CD4-positive, alpha-beta T cell treated with Interleukin-21 for 1 hour (primary cell): ENCODE measurements around the gene MAGI2.
"Not testable (repeated sequence)": the region's sequence is repeated elsewhere in the genome, so short reads cannot be mapped to it uniquely, and the experiment has no call there.

ENCODE experiments used
- DNase-seq: peaks from one replicate; pipeline ENCODE4 v3.0.0-alpha.2; 2020

MAGI2 gene

DNA sequence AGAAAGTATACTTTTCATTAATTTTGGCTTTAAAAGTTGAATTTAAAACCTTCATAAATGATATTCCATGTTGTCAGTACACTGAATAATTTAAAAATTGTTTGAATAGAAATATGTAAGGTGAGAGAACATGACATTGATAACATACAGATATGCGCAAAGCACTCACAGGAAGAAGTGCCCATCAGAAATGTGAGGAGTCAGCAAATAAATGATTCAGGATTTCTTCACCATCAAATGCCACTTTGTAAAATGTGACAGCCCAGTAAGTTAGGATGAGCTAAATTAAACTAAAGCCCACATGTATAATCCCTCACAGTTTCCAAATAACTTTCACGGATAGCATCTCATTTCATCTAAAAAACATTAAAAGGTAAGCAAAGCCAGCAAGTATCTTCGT is 417.6 kb downstream of the MAGI2 start:
- DNase-seq, result no peak

DNA sequence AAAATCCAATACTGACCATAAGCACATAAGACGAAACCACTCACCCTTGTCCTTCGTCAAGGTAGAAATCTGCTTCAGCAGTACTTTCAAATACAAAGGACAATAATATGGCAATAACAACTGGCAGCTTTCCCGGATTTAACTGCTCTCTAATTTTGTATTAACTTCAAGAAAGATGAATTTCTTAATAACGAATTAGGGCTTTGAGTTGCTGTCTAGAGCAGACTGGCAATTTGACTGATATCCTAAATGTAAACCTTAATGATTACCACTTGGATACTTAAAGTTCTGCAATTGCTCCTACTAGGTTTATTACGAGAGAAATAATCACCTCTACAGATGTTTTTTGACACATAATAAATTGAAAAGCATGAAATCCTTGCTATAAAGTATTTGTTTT is 418.7 kb downstream of the MAGI2 start:
- no peak for DNase-seq

DNA sequence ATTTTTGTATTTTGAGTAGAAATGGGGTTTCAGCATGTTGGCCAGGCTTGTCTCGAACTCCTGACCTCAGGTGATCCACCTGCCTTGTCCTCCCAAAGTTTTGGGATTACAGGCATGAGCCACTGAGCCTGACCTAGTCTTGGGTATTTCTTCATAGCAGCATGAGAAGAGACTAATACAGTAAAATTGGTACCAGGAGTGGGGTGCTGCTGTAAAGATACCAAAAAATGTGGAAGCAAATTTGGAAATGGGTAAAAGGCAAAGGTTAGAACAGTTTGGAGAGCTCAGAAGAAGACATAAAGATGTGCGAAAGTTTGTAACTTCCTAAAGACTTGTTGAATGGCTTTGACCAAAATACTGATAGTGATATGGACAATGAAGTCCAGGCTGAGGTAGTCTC is 433.8 kb downstream of the MAGI2 start:
- DNase-seq, result not testable (repeated sequence)

DNA sequence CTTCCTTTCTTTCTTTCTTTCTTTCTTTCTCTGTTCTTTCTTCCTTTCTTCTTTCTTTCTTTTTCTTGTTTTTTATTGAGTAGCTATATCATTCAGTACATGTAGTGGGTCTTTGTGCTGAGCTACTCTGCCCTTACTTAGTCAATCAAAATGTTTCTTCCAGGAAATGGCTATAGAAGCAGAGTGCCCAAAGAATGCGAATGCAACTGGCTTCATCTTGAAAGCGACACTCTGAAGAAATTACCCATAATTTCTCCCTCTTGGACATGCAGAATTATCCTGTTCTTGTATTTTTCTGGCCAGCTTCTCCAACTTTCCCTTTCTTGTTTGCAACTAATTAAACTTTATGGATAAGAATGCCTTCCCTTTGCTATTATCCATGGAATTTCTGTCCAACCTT is 441.5 kb downstream of the MAGI2 start:
- no peak for DNase-seq

DNA sequence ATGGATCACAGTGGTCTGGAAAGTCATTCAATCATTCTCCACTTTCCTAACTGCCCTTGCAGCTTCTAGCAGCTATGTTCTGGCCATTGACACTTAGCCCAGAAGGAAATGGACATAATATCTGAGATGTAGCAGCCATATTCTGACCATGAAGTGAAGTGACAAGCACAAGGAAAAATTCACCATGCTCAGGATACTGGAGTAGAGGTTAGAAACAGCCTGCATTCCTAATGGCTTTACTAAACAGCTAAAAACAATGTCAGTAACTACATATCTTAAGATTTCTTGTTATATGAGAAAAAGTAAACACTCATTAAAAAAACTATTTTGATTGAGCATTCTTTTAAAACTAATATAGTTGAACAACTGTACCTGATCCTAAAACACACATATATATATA is 443.8 kb downstream of the MAGI2 start:
- no peak for DNase-seq

DNA sequence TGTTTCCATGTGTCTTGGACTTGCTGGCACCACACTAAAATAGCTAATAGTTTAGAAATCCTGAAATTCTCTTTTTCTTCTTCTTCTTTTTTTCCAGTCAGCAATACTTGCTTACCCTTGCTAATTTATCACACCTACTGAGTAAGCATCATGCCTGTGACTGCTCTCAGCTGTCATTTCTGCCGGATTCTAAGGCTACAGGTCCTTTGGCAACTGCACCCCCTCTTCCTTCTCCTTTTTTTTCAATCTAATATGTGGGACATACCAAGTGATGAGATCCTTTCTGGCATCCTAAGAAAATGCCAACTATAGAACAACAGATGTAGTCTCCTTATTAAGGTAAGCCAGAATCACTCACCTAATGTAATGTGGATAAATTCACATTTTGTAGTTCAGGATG is 444.7 kb downstream of the MAGI2 start:
- no peak for DNase-seq

DNA sequence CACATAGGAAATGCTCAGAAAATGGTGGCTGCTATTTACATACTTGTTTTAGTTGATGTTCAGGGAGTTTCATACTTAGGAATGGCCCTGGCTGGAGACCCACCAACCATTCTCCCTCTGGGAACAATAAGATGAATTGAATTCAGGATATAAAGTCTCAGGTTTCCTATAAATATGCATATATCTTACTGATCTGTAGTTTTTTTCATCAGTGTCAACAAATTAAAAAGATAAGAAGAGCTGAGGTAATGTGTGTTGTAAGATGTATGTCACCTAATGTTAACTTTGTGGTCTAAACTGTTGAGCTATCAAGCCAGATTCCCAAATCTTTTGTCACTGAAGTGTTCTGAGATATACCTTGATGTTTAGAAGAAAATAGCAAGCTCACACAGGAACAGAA is 457.5 kb downstream of the MAGI2 start:
- no peak for DNase-seq

DNA sequence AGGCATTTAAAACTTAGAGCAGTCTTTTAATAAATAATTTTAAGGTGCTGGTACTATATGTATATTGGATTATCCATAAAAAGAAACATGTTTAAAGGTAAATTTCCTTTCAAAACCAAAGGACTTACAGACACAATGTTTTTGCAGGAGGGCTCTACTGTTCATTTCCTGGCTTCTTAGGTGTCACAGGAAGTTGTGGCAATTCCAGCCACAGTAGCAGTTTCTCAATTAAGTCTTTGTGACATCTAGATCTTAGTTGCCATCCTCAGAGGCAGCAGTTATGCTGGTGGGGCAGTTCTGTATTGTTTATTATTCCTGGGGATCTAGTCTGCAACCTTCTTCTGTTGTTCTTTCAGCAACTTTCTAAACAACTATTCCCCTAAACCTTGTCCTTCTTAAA is 460.1 kb downstream of the MAGI2 start:
- DNase-seq, result no peak

DNA sequence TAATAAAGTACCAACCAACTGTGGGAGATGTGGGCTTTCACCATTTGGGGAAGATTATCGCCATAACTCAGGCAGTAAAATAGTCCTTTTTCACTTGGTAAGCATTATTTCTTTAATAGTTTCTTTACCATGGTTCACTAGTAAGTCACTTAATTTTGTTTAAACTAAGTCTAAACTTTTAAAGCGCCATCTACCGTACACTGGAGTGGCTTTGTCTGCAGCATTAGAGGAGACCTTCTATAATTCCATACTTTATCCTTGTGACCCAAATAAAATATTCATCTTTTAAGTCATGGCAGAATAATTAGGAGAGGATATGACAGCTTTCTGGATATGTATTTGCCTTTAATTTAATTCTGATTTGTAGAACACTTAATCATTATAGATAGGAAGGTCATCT is 468.0 kb downstream of the MAGI2 start:
- DNase-seq, result no peak

DNA sequence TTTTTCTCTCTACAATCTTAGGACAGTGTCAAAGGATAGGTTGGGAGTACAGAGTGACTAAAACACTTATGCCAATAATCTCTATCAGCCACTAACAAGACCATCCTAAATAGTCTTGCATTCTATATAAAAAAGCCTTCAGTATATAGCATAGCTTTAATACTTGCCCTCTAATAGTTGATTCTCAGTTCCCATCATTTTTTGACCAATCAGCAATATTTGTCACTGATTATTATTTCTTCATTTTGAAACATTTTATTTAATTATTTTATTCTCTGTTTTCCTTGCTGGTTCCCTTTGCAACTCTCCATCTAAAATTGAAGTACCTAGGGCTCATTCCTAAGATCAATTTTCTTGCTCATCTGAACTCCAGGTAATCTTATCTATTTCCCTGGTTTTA is 470.0 kb downstream of the MAGI2 start:
- DNase-seq, result no peak

DNA sequence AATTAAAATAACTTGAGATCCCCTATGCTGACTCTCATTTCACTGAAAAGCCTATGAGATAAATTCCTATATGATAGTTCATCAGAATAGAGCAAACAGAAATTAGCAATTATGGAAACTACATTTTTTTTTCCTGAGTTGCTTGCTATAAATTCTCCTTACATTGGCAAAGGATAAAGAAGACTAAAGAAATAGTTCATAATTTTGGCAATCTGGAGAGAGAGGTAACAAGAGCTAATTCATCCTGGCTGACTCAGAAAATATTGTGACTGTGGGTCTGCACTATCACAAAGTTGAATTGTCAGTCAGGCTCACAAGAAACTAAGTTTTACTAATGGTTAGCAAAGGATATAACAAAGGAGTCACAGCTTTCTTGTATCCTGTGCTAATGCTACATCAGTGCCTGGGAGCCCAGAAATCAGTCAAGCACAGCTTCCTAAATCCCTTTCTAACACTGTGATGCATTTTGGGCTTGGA is 483.0 kb downstream of the MAGI2 start:
- no peak for DNase-seq

DNA sequence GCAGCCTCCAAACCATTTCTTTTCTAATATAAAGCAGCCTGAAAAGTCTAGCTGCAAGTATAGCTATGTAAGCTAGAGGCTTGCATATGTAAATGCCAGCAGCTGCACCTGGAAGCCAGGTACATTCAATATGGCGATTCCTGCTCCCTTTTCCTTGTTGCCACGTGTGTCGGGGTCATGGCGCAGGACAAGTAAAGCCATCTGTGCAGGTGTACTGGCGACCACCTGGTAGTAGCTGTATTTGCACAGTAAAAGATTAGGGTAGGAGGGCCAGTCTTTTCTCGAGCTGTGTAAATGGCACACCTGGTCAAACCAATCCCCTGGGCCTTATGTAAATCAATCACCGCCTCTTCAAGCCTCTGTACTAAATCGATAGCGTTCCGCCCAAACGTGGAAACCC is 484.5 kb downstream of the MAGI2 start:
- no peak for DNase-seq

DNA sequence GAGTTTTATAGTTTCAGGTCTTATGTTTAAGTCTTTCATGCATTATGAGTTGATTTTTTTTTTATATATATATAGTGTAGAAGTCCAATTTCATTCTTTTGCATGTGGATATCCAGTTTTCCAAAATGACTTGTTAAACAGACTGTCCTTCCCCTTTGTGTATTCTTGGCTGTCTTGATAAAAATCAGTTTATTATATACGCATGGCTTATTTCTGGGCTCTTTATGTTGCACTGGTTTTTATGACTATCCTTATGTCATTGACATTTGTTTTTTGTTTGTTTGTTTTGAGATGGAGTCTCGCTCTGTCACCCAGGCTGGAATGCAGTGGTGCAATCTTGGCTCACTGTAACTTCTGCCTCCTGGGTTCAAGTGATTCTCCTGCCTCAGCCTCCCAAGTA is 485.9 kb downstream of the MAGI2 start:
- DNase-seq, result not testable (repeated sequence)

DNA sequence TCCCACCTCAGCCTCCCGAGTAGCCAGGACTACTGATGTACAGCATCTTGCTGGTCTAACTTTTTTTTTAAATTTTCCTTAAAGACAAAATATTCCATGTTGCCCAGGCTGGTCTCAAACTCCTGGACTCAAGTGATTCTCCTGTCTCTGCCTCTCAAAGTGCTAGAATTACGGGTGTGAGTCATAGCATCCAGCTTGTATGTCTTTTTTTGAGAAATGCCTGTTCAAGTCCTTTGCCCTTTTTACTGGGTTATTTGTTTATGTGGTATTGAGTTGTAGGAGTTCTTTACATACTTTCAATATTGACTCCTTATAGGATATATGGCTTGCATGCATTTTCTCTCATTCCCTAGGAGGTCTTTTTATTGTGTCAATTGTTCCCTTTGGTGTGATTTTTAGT is 486.4 kb downstream of the MAGI2 start:
- DNase-seq, result no peak

DNA sequence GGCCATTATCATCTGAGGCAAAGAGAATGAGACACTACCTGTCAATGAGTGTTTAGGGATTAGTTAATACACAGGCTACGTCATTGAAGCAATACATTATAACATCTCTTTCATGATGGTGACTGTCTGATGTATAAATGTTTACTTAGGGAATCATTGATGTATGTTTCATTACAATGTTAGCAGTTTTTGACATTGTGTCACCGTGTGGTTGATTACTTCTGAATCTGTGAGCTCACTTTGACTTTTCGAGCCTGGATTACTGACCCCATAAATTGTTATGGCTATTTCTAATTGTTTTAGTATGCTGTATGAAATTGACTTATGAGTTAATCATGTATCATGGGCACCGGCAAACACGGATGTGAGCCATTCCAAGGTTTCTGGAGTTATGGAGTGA is 494.0 kb downstream of the MAGI2 start:
- DNase-seq, result no peak

DNA sequence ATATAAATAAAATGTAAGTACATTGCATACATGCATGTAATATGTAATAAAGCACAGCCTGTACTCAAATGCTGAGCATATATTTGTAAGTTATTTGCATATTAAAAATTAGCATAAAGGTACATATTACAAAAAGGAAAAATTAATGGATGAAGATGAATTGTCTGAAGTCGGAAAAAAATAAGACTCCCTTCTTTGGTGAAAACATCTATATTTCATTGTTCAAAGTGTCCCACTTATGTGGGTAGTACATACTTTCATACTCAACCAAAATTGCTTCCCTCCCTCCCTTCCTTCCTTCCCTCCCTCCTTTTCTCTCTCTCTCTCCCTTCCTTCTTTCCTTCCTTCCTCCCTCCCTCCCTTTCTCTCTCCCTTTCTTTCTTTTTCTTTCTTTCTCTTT is 498.1 kb downstream of the MAGI2 start:
- no peak for DNase-seq

DNA sequence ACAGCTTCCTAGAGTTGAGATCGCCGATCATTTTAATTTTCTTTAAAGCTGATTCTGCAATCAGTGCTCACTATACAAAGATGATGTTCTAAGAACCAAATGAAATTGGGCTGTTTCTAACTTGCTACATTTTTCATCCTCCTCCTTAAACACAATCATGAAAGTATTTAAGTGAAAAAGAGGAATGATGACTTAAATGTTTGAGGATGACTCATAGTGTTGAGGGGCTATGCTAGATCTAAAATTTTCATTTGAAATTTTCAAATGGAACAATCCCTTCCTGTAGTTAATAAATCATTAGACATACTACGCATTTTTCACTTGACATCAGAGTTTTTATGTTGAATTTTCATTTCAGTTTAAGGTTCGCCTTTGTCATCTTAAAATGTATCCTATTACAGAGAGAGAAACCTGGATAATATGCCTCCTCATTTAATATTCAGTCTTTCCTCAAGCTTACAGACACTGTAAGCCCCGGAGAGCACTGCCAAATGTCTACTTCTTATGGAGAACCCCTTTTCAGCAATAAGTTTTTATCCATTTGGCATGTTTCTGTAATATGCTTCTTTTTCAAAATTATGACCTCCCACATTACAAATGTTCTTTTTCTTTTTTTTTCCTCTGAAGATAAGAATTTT is 499.6 kb downstream of the MAGI2 start:
- DNase-seq, result no peak

DNA sequence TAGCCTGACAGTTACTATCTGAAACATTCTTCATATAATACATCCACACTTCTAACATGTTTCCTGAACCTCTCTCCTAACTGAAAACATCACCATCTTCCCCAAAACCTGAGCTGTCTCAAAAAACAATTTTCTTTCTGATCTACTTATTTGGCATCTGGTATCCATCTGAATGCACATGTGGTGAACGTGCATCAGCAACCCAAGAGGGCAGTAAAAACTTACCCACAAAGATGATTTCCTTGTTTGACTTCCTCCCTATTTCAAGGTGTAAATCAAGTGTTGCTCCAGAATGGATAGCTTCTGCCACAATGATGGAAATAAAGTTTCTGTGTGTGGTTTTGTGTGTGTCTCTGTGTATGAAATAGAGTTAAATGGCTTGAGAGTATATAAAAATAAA is 500.4 kb downstream of the MAGI2 start:
- no peak for DNase-seq

DNA sequence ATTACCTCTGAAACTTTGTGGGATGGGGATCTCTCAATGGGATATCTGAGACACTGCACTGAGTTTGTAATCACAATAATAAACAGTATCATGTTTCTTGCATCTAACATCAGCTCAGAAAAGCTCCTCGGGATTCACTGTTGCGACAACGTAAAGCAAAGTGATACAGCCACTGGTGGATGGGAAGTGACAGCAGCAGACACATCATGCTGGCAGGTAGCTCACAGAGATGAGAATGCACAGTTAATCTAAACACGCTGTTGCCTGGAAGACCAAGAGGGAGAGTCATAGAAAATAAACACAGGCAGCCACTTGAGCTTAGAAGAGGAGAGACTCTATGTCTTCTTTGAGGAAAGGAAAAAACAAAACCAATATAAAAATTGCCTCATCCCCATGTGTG is 513.8 kb downstream of the MAGI2 start:
- DNase-seq, result no peak

DNA sequence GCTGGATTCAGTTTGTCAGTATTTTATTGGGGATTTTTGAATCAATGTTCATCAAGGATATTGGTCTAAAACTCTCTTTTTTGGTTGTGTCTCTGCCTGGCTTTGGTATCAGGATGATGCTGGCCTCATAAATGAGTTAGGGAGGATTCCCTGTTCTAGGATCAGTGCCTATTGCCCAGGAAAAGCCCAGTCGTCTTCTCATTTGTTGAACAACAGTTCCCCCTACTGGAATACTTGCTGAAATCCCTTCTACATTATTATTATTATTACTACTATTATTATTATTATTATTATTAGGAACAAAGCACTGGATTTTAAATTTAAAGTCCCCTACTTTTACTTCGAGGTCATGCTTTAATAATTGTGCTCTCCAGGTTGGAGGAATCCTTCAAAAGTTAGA is 528.9 kb downstream of the MAGI2 start:
- DNase-seq, result no peak

DNA sequence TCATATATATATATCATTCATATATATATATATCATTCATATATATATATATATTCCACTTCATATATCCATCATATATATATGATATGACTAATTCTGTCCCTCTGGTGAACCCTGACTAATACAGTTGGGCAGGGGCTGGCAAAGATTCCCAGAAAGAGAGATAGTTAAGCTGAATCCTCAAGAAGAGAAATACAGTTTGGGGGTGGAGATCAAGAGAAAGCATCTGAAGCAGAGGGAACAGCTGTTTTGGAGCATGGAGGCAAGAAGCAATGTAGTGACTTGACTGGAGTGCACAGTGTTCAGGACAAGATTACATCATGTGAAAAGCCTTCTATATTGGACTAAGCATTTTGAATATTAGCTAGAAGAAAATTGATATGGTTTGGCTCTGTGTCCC is 540.7 kb downstream of the MAGI2 start:
- DNase-seq, result no peak

DNA sequence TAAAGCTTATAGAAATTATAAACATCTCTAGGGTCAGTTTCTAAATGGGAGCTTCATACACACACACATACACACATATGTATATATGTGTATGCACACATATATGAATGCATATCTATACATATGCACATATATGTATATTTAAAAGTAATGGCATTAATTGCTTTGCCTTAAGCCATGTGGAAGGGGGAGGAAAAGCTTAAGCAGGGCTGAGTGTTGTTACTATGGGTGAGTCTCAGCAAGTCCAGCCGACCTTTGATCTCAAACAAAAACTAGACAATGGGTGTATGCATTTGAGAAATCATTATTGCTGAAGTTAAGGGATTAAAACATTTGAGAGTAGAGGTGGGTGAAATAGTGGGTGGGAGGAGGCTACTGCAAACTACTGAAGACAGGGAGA is 546.7 kb downstream of the MAGI2 start:
- DNase-seq, result no peak

DNA sequence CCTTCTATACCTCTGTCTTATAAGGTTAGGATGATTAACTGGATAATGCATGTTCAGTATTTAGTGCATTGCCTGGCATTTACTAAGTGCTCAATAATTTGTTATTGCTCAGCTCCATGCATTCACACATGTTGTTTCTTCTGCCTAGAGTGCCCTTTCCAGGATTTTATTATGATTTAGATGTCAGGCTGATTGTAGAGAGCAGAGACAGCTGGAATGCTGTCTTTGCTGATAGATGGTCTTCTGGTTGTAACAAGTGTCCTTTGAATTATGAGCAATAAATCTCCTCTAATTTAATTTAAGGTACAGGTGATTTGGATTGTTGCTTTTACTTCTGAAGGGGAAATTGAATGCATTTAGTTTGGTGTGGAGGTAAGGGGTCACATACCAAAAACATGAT is 548.0 kb downstream of the MAGI2 start:
- no peak for DNase-seq

DNA sequence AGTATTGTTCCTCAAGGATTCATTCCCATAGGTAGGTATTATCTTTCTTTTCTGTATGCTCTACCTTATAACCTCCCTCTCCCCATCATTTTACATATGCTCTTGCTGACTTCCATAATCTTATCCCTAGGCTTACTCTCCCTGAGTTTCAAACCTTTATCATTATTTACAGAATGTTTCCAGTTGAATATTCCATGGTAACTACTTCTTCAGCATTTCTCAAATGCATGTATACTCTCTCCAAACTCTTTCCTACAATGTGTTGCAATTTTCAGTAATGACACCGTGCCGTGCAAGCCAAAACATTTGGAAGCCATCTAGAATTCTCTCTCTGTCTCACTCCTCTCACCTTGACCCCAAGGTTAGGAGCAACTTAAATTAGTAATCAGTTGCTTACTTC is 548.5 kb downstream of the MAGI2 start:
- DNase-seq, result no peak

DNA sequence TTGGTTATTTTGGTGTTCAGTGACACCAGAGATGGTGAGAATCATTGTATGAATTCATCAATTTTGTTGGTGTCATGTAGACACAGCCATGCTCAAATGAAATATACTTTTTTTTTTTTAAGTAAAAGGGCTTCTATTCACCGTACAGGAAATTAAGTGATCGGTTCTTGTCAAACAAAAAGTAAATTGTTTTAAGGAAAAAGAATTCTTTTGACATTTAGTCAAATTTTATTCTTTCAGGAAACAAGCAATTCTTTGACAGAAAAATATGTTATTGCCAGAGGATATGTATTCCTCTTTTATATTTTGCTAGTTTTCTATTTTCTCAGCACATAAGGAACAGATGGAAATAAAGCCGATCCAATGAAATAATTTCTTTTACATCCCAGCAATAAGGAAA is 551.9 kb downstream of the MAGI2 start:
- DNase-seq, result no peak

DNA sequence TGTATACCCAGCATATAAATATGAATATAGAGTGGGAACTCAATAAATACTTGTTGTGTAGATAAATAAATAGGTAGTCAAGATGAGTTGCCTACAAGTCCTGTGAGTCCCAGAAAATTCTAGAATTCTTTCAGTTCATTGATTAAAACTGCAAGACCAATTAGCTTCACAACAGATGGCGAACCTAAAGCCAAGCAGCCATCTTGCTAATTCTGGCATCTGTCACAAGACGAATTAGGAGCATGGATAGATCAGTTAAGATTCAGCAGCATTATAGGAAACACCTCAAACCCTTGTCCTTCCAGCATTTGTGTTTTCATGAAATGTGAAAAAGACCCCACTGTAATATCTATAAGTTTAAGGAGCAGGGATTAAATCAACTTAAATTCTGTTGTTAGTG is 552.7 kb downstream of the MAGI2 start:
- no peak for DNase-seq
